Stimulated activated CD4-positive, alpha-beta T cell treated with anti-CD3 and anti-CD28 coated beads, Interleukin-2, amount 100 ng/mL, for 48 hours (primary cell): Measurements from ENCODE around the gene SHISA4.
"Not testable (repeated sequence)": the region's sequence is repeated elsewhere in the genome, so short reads cannot be mapped to it uniquely, and the experiment has no call there.

Experiments
- DNase-seq, 2 donors: peaks; one replicate each; pipeline ENCODE4 v3.0.0-alpha.2; 2020

SHISA4 gene

DNA sequence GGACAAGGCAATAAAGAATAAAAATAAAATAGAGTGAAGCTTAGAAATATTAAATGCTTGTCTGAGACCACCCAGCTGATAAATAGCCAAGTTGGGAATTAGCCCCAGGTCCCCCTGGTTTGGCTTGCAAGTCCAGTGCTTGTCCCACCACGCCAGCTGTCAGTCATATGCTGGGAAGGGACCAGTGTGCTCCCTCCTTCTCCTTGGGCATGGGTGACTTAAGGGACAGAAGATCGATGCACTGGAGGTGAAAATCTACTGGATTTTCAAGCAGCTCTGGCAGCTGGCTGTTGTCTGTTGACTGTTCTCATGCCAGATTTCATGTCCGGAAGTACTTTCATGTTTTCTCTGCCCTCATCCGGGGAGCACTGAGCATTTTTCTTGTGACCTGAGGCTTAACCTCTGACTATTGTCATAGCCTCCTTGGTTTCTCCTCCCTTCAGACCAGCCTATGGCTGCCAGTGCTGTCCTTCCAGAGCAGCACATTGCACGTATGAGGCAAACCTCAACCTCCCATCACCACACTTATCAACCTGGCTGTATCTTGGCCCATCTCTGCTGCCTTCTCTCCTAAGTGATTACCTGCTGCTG, 45.2 kb downstream of the SHISA4 start:
- no peak for DNase-seq

DNA sequence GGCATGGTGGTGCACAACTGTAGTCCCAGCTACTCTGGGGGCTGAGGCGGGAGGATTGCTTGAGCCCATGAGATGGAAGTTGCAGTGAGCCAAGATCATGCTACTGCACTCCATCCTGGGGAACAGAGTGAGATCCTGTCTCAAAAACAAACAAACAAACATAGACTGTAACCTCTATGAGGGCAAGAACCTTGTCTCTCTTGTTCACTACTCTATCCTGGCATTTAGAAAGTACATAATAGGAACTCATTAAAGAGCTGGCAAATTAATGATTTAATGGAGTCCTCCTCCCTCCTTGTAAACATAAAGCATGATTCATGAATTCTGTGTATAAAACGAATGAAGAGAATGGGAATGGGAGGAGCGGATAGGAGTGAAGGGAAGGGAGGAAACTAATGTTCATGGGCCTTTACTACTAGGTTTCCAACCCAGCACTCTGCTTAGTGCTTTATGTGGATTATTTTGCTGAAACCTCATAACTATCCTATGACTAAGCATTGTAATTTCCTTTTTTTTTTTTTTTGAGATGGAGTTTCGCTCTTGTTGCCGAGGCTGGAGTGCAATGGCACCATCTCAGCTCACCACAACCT, 49.0 kb downstream of the SHISA4 start:
- no peak for DNase-seq

DNA sequence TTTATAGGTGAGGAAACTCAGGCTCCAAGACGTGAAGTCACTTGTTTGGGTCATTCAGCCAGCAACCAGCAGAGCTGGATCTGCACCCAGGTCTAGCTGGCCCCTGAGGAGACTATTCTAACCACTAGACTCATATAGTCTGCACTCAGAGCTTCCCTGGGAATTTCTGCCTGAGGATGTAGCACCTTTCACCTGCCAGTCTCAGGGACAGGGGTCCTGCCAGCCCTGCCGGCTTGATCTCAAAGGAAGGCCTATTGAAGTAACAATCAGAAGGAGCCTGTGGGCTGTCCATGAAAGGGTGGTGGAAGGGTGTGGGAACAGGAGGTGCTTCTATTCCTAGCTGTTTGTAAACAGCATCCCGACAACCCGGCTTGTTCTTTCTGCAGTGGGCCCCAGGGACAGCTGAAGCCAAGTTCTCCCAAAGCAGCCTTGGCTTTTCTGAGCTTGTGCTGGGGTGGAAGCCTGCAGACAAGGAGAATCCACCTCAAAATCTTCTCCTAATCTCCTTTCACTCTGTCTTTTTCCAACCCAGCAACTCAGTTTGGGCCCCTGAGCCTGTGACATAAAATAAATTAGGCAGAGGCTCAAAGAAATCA, 49.8 kb downstream of the SHISA4 start:
- no peak for DNase-seq

DNA sequence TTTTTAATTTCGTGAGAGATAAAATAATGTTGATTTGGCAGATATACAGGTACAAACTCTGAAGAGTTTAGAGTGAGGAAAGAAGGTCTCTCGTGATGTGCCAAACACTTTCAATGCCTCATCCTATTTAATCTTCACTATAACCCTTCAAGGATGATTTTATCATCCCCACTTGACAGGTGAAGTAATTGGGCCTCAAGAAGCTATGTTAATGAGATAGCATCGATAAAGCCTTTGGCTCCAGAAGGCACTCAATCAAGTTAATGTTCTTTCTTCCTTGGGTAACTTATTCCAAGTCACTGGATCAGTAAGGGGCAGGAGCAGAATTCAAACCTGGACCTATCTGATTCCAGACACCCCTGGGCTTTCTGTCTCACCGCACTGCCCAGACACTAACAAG, 50.5 kb downstream of the SHISA4 start:
- DNase-seq = no peak

DNA sequence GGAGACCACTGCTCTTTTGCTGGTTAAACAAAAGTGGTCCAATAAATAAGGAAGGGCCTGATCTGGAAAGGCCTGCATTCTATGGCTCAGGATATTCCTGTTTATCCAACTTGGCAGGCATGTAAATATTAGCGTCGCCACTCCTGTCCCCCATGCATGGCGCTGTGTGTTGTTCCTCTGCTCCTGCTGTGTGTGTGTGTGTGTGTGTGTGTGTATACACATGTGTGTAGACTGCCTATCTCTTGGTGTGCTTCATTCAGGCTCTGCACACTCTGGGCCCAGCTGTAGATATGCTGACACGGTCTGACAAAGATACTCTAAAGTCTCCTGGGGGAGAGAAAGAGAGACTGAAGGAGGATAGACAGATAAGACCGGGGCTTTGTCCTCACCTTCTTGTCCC, 50.9 kb downstream of the SHISA4 start:
- DNase-seq = no peak

DNA sequence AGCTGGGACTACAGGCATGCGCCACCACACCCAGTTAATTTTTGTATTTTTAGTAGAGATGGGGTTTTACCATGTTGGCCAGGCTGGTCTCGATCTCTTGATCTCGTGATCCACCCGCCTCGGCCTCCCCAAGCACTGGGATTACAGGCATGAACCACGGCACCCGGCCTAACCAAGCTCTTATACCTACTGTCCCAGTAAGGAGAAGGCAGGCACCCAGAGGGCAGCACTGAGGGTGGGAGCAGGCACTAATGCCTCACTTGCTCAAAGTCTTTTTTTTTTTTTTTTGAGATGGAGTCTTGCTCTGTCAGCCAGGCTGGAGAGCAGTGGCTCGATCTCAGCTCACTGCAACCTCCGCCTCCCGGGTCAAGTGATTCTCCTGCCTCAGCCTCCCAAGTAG, 51.6 kb downstream of the SHISA4 start:
- not testable (repeated sequence) for DNase-seq

DNA sequence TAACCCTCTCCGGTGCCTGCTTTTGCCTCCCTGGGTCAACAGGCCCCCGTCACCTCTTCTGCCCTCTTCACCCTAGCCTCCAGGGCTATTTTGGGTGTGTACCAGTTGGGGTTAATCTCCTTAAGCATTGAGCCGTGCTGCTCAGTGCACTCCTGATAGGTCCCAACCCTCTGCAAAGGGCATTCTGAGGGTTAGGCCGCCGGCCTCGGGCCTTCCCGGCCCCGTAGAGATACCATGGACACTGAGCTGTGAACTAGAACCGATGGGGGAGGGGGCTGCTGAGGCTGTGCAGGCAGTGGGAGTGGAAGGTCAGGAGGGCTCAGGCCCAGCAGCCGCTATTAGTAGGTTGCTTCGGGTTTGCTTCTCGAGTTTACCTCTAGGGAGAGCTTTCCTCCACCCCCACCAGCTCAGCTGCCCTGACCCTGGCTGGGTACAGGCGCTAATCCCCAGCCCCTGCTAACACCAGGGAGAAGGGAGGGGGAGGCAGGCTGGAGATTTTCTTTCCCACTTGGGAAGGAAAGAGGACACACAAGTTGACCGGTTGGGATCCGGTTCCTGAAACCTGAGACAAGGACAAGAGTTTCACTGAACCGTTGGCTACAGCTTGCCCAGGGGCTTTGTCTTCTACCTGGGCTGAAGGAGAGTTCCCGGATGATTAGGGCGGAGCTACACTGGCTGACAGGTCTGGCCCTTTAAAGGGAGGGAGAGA, 52.9 kb downstream of the SHISA4 start:
- DNase-seq = no peak

DNA sequence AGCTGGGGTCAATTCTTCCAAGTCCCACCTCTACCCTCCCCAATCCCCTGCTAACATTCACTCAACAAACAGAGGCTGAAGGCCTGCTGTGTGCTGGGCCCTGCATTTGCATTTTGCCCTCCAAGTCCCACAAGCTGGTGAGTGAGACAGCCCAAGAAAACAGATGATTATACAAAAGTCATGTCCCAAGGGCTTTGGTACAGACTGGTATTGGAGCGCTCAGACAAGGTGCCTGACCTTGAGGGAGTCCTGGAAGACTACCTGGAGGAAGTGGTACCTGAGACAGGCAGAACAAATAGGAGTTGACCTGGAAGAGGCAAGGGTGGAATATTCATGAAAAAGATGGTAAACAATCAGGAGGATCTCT, 53.4 kb downstream of the SHISA4 start:
- DNase-seq = no peak
